Renal cortical epithelial cell (primary cell): ENCODE results near the gene ULK3. TPM values are rescaled to one million over a fixed set of nuclear protein-coding genes. Genes with fewer than 3 reads are reported as not detected.

ENCODE experiments used
- DNase-seq: peaks from one replicate; pipeline ENCODE4 v3.0.0-alpha.2; 2011; ENCODE audit warnings: low read depth
- total RNA-seq: library from RNA; depleted of rRNA; stranded (reverse); fragments of >200 nt; gene quantifications from 2 replicates; pipeline ENCODE4 v1.2.3, GENCODE V29; 2014

Gene ULK3
- total RNA-seq, 1 donor from 2014 or later = 20.4 TPM

- no peak for DNase-seq
These were observed 24.6 kb upstream of the ULK3 start for GRCh38 chr15:74867466-74868038.

- peak; percentile 83 for DNase-seq
These were observed 23.1 kb upstream of the ULK3 start for GRCh38 chr15:74866090-74866489.

- DNase-seq = no peak
These were observed 22.4 kb upstream of the ULK3 start for GRCh38 chr15:74865316-74865715.

- DNase-seq = no peak
These were observed 21.3 kb upstream of the ULK3 start for GRCh38 chr15:74864296-74864695.

GRCh38 chr15:74863239-74864056 lies 20.5 kb upstream of the ULK3 start:
- peak; percentile 79 for DNase-seq

- no peak for DNase-seq
These were observed 15.4 kb upstream of the ULK3 start for GRCh38 chr15:74858369-74858740.

- DNase-seq = no peak
These were observed 14.9 kb upstream of the ULK3 start for GRCh38 chr15:74857671-74858368.

GRCh38 chr15:74857082-74857655 lies 14.2 kb upstream of the ULK3 start:
- no peak for DNase-seq

GRCh38 chr15:74856537-74856936 lies 13.6 kb upstream of the ULK3 start:
- DNase-seq = no peak

GRCh38 chr15:74855857-74856256 lies 12.9 kb upstream of the ULK3 start:
- no peak for DNase-seq

GRCh38 chr15:74854453-74855022 lies 11.6 kb upstream of the ULK3 start:
- DNase-seq = no peak

- no peak for DNase-seq
These were observed 9.0 kb upstream of the ULK3 start for GRCh38 chr15:74851960-74852359.

- no peak for DNase-seq
These were observed 7.4 kb upstream of the ULK3 start for GRCh38 chr15:74850393-74850792.

- DNase-seq = peak; percentile 54
These were observed 4.5 kb upstream of the ULK3 start for GRCh38 chr15:74847432-74847831.

- no peak for DNase-seq
These were observed 2.6 kb upstream of the ULK3 start for GRCh38 chr15:74845581-74845980.

- no peak for DNase-seq
These were observed 2.2 kb upstream of the ULK3 start for GRCh38 chr15:74845208-74845568.

- DNase-seq = no peak
These were observed 1.6 kb upstream of the ULK3 start for GRCh38 chr15:74844319-74845207.

GRCh38 chr15:74843891-74844299 lies 939 bp upstream of the ULK3 start:
- no peak for DNase-seq

GRCh38 chr15:74843445-74843828 lies 481 bp upstream of the ULK3 start:
- DNase-seq = no peak

- DNase-seq = no peak
These were observed 1.0 kb downstream of the ULK3 start for GRCh38 chr15:74841891-74842373.
